Neural cell (in vitro differentiated cells): Measurements from ENCODE around the gene USP15. TPM values are rescaled to one million over a fixed set of nuclear protein-coding genes. Genes with fewer than 3 reads are reported as not detected.

Experiments used
- H2AFZ ChIP-seq: fragments of 200-600, 300-800 bp; sonication (generic), shearing (Covaris generic); 2 replicates; pipeline ENCODE4 v1.6.0; 2014; ENCODE audit warnings: low read depth, mild to moderate bottlenecking, antibody characterized with exemption, low read length, moderate library complexity
- H3F3A ChIP-seq: fragments of 200-600 bp; shearing (Covaris generic); 2 replicates; pipeline ENCODE4 v1.6.1; 2016; ENCODE audit warnings: mild to moderate bottlenecking, moderate library complexity, mixed read lengths, antibody characterized with exemption, low read length; ENCODE audit not compliant: insufficient read depth, poor library complexity, severe bottlenecking
- H3K27ac ChIP-seq: fragments of 200-600, 300-800 bp; sonication (generic), shearing (Covaris generic); 2 replicates; pipeline ENCODE4 v1.5.1; 2014; ENCODE audit warnings: mild to moderate bottlenecking, low read length, moderate library complexity
- H3K27me3 ChIP-seq: fragments of 300-800, 200-600 bp; sonication (generic), shearing (Covaris generic); 2 replicates; pipeline ENCODE4 v1.6.0; 2014; ENCODE audit warnings: mild to moderate bottlenecking, low read depth, low read length, moderate library complexity; ENCODE audit not compliant: insufficient read depth
- H3K36me3 ChIP-seq: fragments of 300-800, 200-600 bp; sonication (generic), shearing (Covaris generic); 2 replicates; pipeline ENCODE4 v1.5.1; 2014; ENCODE audit warnings: mild to moderate bottlenecking, antibody characterized with exemption, low read length, moderate library complexity; ENCODE audit not compliant: insufficient read depth
- H3K4me2 ChIP-seq: fragments of 300-800, 200-600 bp; sonication (generic), shearing (Covaris generic); 2 replicates; pipeline ENCODE4 v1.6.0; 2014; ENCODE audit warnings: mild to moderate bottlenecking, low read length
- H3K4me3 ChIP-seq: fragments of 300-800, 200-600 bp; sonication (generic), shearing (Covaris generic); 2 replicates; pipeline ENCODE4 v1.5.1; 2014; ENCODE audit warnings: mild to moderate bottlenecking, low read length, moderate library complexity
- H3K79me2 ChIP-seq: fragments of 200-600 bp; shearing (Covaris generic); replicated peaks from 2 replicates; pipeline ENCODE4 v1.6.0; 2014; ENCODE audit warnings: mild to moderate bottlenecking, low read length, moderate library complexity; ENCODE audit not compliant: insufficient read depth
- H3K9ac ChIP-seq: fragments of 300-800, 200-600 bp; sonication (generic), shearing (Covaris generic); 2 replicates; pipeline ENCODE4 v1.6.1; 2016; ENCODE audit warnings: mild to moderate bottlenecking, low read length, mixed read lengths
- H3K9me2 ChIP-seq: fragments of 200-600 bp; shearing (Covaris generic); 2 replicates; pipeline ENCODE4 v1.6.1; 2016; ENCODE audit warnings: mild to moderate bottlenecking, low read length, mixed read lengths; ENCODE audit not compliant: insufficient read depth
- H3K9me3 ChIP-seq: fragments of 200-600, 300-800 bp; sonication (generic), shearing (Covaris generic); 2 replicates; pipeline ENCODE4 v1.6.1; 2016; ENCODE audit warnings: mild to moderate bottlenecking, mixed run types, low read length, moderate library complexity, mixed read lengths
- H4K20me1 ChIP-seq: fragments of 200-600 bp; shearing (Covaris generic); 2 replicates; pipeline ENCODE4 v1.6.1; 2016; ENCODE audit warnings: mild to moderate bottlenecking, mixed run types; ENCODE audit not compliant: insufficient read depth
- CTCF ChIP-seq: fragments of 450-650 bp; IDR thresholded peaks from 2 replicates; pipeline ENCODE4 v1.5.1; 2014; ENCODE audit warnings: antibody characterized with exemption, mild to moderate bottlenecking, moderate library complexity; ENCODE audit not compliant: poor library complexity, severe bottlenecking
- EP300 ChIP-seq: fragments of 450-650 bp; conservative IDR thresholded peaks from 2 replicates; pipeline ENCODE4 v1.6.1; 2014; ENCODE audit warnings: antibody characterized with exemption, mild to moderate bottlenecking, moderate library complexity; ENCODE audit not compliant: poor library complexity, severe bottlenecking
- EZH2 ChIP-seq: fragments of 200-600, 300-800 bp; shearing (Covaris generic), sonication (generic); IDR thresholded peaks from 2 replicates; pipeline ENCODE4 v1.6.1; 2014; ENCODE audit warnings: antibody characterized with exemption, low read length, borderline replicate concordance, mild to moderate bottlenecking; ENCODE audit not compliant: insufficient read depth, poor library complexity, severe bottlenecking
- MXI1 ChIP-seq: fragments of 450-650 bp; conservative IDR thresholded peaks from 2 replicates; pipeline ENCODE4 v1.6.1; 2014; ENCODE audit warnings: antibody characterized with exemption, mild to moderate bottlenecking; ENCODE audit not compliant: poor library complexity, severe bottlenecking
- POLR2AphosphoS5 ChIP-seq: IDR thresholded peaks from 2 replicates; pipeline ENCODE4 v1.6.1; 2012
- RAD21 ChIP-seq: fragments of 450-650 bp; conservative IDR thresholded peaks from 2 replicates; pipeline ENCODE4 v1.6.1; 2014; ENCODE audit warnings: antibody characterized with exemption, mild to moderate bottlenecking, moderate library complexity
- REST ChIP-seq: IDR thresholded peaks from 2 replicates; pipeline ENCODE4 v1.6.1; 2012; ENCODE audit warnings: borderline replicate concordance
- SMC3 ChIP-seq: fragments of 450-650 bp; conservative IDR thresholded peaks from 2 replicates; pipeline ENCODE4 v1.6.1; 2014; ENCODE audit warnings: antibody characterized with exemption, mild to moderate bottlenecking, moderate library complexity; ENCODE audit not compliant: poor library complexity
- TAF1 ChIP-seq: IDR thresholded peaks from 2 replicates; pipeline ENCODE4 v1.6.1; 2012; ENCODE audit warnings: low read depth
- polyA plus RNA-seq: library from polyadenylated mRNA; depleted of rRNA; stranded (reverse); fragments of >200 nt; gene quantifications from 2 replicates; pipeline ENCODE4 v1.2.3, GENCODE V29; 2014

USP15 gene
- polyA plus RNA-seq, 1 donor from 2014 or later: 113 TPM

DNA sequence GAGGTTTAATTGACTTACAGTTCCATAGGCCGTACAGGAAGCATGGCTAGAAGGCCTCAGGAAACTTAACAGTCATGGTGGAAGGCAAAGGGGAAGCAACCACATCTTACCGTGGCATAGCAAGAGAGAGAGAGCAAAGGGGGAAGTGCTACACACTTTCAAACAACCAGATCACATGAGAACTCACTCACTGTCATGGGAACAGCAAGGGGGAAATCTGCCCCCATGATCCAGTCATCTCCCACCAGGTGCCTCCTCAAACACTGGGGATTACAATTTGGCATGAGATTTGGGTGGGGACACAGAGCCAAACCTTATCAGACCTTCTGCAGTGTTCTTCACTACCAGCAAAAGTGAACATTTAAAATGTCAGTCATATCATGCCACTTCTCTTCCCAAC, 58.9 kb downstream of the USP15 start:
- TF ChIP-seq REST (no peak), SMC3 (no peak), EZH2 (no peak), RAD21 (no peak), POLR2AphosphoS5 (no peak), TAF1 (no peak), CTCF (no peak), MXI1 (no peak), EP300 (no peak)
- Histone ChIP-seq H3K9ac (no peak overlapping the region), H3K27me3 (no peaks in the 10 kb centered on the region), H4K20me1 (no peaks in the 10 kb centered on the region), H3F3A (no peaks in the 10 kb centered on the region), H3K36me3 (peaks cover 8% of the 10 kb centered on the region), H2AFZ (no peak overlapping the region), H3K4me3 (no peak overlapping the region), H3K9me3 (no peaks in the 10 kb centered on the region), H3K27ac (no peak overlapping the region), H3K9me2 (no peaks in the 10 kb centered on the region), H3K79me2 (peaks cover 5% of the 10 kb centered on the region), H3K4me2 (no peak overlapping the region)

DNA sequence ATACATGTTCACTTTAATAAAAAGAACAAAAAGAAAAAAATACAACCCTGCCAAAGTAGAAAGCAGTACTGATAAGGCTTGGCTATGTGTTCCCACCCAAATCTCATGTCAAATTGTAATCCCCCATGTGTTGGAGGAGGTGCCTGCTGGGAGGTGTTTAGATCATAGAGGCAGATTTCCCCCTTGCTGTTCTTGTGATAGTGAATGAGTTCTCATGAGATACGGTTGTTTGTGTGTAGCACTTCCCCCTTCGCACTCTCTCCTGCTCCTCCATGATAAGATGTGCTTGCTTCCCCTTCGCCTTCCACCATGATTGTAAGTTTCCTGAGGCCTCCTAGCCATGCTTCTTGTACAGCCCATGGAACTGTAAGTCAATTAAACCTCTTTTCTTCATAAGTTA, 59.9 kb downstream of the USP15 start:
- Histone ChIP-seq H3K27me3 (no peaks in the 10 kb centered on the region), H3K4me2 (no peak overlapping the region), H3K79me2 (peaks cover 1% of the 10 kb centered on the region), H3K36me3 (peaks cover 8% of the 10 kb centered on the region), H3K9ac (no peak overlapping the region), H3K9me3 (no peaks in the 10 kb centered on the region), H3F3A (no peaks in the 10 kb centered on the region), H4K20me1 (no peaks in the 10 kb centered on the region), H3K9me2 (no peaks in the 10 kb centered on the region), H3K4me3 (no peak overlapping the region), H2AFZ (no peak overlapping the region), H3K27ac (no peak overlapping the region)
- no peak for TF ChIP-seq EP300
- TF ChIP-seq RAD21: no peak
- no peak for TF ChIP-seq REST
- TF ChIP-seq SMC3: no peak
- TF ChIP-seq CTCF: no peak
- no peak for TF ChIP-seq EZH2
- no peak for TF ChIP-seq POLR2AphosphoS5
- no peak for TF ChIP-seq MXI1
- TF ChIP-seq TAF1: no peak
